ENCODE results near the gene NR4A1. TPM values are rescaled to one million over a fixed set of nuclear protein-coding genes. Genes with fewer than 3 reads are reported as not detected.
A peak's percentile ranks its signal among the peaks of the same experiment; 100 is the strongest.

The NR4A1 gene
- total RNA-seq, 3 donors from 2014 or later, result 16.2 to 123 (median 44.6) TPM

- peak; percentile 66 for ATAC-seq
- Histone ChIP-seq H3K9me3 (no peaks in the 10 kb centered on the region), H3K36me3 (ENCODE audit: low read depth) (no peaks in the 10 kb centered on the region), H3K4me3 (no peak overlapping the region), H3K4me1 (ENCODE audit: low read depth) (no peaks in the 10 kb centered on the region)
- intact Hi-C loops (cut with DNase I, micrococcal nuclease), result no loop called here
- TF ChIP-seq, protein P1, sequence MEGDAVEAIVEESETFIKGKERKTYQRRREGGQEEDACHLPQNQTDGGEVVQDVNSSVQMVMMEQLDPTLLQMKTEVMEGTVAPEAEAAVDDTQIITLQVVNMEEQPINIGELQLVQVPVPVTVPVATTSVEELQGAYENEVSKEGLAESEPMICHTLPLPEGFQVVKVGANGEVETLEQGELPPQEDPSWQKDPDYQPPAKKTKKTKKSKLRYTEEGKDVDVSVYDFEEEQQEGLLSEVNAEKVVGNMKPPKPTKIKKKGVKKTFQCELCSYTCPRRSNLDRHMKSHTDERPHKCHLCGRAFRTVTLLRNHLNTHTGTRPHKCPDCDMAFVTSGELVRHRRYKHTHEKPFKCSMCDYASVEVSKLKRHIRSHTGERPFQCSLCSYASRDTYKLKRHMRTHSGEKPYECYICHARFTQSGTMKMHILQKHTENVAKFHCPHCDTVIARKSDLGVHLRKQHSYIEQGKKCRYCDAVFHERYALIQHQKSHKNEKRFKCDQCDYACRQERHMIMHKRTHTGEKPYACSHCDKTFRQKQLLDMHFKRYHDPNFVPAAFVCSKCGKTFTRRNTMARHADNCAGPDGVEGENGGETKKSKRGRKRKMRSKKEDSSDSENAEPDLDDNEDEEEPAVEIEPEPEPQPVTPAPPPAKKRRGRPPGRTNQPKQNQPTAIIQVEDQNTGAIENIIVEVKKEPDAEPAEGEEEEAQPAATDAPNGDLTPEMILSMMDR (IDR thresholded peaks at IDR 0.05), result no peak
- DNase-seq, result peak; percentile 53 to 81 (median 61)
Measured at GRCh38 chr12:52005903-52006703, 45.1 kb upstream of the NR4A1 start.

DNA sequence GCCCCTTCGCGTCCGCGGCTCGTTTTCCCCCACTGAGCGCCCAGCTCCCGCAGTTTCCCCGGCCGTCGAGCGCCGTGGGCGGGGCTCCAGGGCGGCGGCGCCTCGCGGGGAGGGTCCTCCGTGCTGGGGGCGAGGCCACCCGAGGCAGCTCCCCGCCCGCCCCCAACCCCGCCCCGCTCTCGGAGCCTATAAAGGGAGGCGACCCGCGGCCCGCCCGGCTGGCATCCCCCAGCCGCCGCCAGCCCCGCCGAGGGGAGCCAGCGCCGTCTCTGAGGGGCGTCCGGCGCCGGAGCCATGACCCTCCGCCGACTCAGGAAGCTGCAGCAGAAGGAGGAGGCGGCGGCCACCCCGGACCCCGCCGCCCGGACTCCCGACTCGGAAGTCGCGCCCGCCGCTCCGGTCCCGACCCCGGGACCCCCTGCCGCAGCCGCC is 44.5 kb upstream of the NR4A1 start, which contains the start of gene TAMALIN:
TAMALIN (plus strand) TSS at position 221 of the 432 bp plus-strand sequence; CDS start at position 295, 74 bp downstream.
- Histone ChIP-seq H3K36me3 (ENCODE audit: low read depth) (no peaks in the 10 kb centered on the region), H3K9me3 (no peaks in the 10 kb centered on the region), H3K4me3 (peak within 1 kb of the TSS; percentile 20), H3K4me1 (ENCODE audit: low read depth) (no peaks in the 10 kb centered on the region)
- TF ChIP-seq, protein P1 (IDR thresholded peaks at IDR 0.05), result no peak
- DNase-seq (peak; percentile 64 to 81 (median 80)), ATAC-seq (peak; percentile 67)
- intact Hi-C loops (cut with DNase I, micrococcal nuclease), result no loop called here

DNA sequence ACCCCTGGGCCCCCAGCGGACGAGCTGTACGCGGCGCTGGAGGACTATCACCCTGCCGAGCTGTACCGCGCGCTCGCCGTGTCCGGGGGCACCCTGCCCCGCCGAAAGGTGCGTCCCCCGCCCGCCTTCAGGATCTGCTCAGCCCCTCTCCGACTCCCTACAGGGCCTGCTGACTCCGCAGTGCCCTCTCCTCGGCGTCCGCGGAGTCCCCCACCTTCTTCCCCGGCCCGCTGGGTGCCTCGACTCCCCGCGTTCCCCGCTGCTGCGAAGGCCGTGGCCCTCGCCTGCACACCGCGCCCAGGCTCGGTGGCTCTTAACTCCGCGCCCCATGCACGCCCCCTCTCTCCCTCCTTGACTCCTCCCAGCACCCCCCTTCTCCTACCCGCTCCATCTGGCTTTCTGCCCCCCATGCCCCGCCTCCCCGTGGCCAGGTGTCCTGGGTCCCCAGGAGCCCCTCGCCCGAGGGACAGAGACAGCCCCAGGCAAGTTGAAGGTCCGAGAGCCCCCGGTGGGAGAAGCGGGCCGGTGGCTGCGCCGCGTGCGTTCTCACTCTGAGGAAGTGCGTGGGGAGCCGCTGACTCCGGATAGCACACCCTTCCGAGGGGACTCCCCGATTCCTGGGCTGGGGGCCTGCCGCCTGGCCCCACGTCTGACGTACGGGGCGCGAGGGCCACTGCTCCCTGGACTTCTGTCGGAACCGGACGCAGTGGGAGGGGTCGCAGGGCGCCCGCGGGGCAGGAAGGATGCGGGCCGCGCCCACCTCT is 43.9 kb upstream of the NR4A1 start:
- TF ChIP-seq, protein P1 (IDR thresholded peaks at IDR 0.05), result no peak
- Histone ChIP-seq H3K9me3 (no peaks in the 10 kb centered on the region), H3K4me1 (ENCODE audit: low read depth) (no peaks in the 10 kb centered on the region), H3K36me3 (ENCODE audit: low read depth) (no peaks in the 10 kb centered on the region), H3K4me3 (peak overlapping the region; percentile 20)
- ATAC-seq (peak; percentile 14), DNase-seq (peak in 2 of 3 donors; percentile 49 to 81)
- intact Hi-C loops (cut with DNase I, micrococcal nuclease), result no loop called here

GRCh38 chr12:52007982-52008510 is 43.2 kb upstream of the NR4A1 start:
- TF ChIP-seq, protein P1 (IDR thresholded peaks at IDR 0.05), result no peak
- no peaks in the 10 kb centered on the region for H3K4me1 ChIP-seq (ENCODE audit: low read depth)
- no peaks in the 10 kb centered on the region for H3K9me3 ChIP-seq
- DNase-seq, result no peak
- ATAC-seq, result no peak
- intact Hi-C loops (cut with DNase I, micrococcal nuclease), result no loop called here
- no peak overlapping the region for H3K4me3 ChIP-seq
- no peaks in the 10 kb centered on the region for H3K36me3 ChIP-seq (ENCODE audit: low read depth)

GRCh38 chr12:52009081-52009751 is 42.0 kb upstream of the NR4A1 start:
- no peak for ATAC-seq
- H3K36me3 ChIP-seq (ENCODE audit: low read depth), result no peaks in the 10 kb centered on the region
- TF ChIP-seq, protein P1 (IDR thresholded peaks at IDR 0.05), result no peak
- H3K4me3 ChIP-seq, result no peak overlapping the region
- no peaks in the 10 kb centered on the region for H3K4me1 ChIP-seq (ENCODE audit: low read depth)
- H3K9me3 ChIP-seq, result no peaks in the 10 kb centered on the region
- no peak for DNase-seq
- intact Hi-C loops (cut with DNase I, micrococcal nuclease), result no loop called here

Measured in mucosa of descending colon (tissue), 3 donors.